HEK293 (cell line): ENCODE measurements around the gene ZEB2.

Experiments
- CTCF ChIA-PET: fragments of 350-600 bp; formaldehyde crosslinking; extraction: SDS; loops from one replicate; lab custom pipeline; 2021; ENCODE audit warnings: antibody characterized with exemption; lab: Yijun Ruan, JAX
- POLR2A ChIA-PET: fragments of 300-600 bp; formaldehyde crosslinking; extraction: SDS; loops from one replicate; lab custom pipeline; 2020; ENCODE audit warnings: antibody characterized with exemption, inconsistent platforms; lab: Yijun Ruan, JAX
- H3K27ac ChIP-seq: fragments of 200-500 bp; sonication (Bioruptor generic); 2 replicates; pipeline ENCODE4 v1.5.1; 2014; ENCODE audit warnings: low read depth, low read length, control low read depth, inconsistent platforms; ENCODE audit errors: extremely low read depth
- H3K36me3 ChIP-seq, 2 experiments: fragments of 200-500 bp in 1 of 2; sonication (Bioruptor generic) in 1 of 2; 1 replicate in 1 of 2; 2 replicates in 1 of 2; pipeline ENCODE4 v1.5.1; 2014 to 2017; ENCODE audit warnings: inconsistent platforms in 2 of 2, low read length in 2 of 2; ENCODE audit not compliant: control insufficient read depth in 2 of 2, insufficient read depth in 1 of 2
- H3K4me1 ChIP-seq: fragments of 200-500 bp; sonication (Bioruptor generic); 2 replicates; pipeline ENCODE4 v1.5.1; 2014; ENCODE audit warnings: mild to moderate bottlenecking, low read length, inconsistent platforms; ENCODE audit not compliant: control insufficient read depth, insufficient read depth
- H3K4me3 ChIP-seq: 2 replicates; pipeline ENCODE4 v1.5.1; 2011; ENCODE audit warnings: low read depth, mild to moderate bottlenecking, control low read depth, low read length, moderate library complexity
- H3K9me3 ChIP-seq: fragments of 200-500 bp; sonication (Bioruptor generic); 2 replicates; pipeline ENCODE4 v1.5.1; 2014; ENCODE audit warnings: low read depth, low read length, inconsistent platforms; ENCODE audit not compliant: control insufficient read depth, insufficient read depth
- HOXC10 ChIP-seq: sonication (generic); formaldehyde crosslinking; IDR thresholded peaks from 2 replicates; pipeline ENCODE4 v1.8.1; 2023; ENCODE audit warnings: mild to moderate bottlenecking, missing genetic modification reagents
- HOXD13 ChIP-seq: sonication (generic); formaldehyde crosslinking; IDR thresholded peaks from 2 replicates; pipeline ENCODE4 v1.8.0; 2022; ENCODE audit warnings: missing genetic modification reagents, borderline replicate concordance
- SETDB1 ChIP-seq: IDR thresholded peaks from one replicate; pipeline ENCODE4 v1.6.1; 2017; ENCODE audit warnings: mild to moderate bottlenecking, low read length, moderate library complexity, mixed read lengths; ENCODE audit not compliant: insufficient read length
- SP3 ChIP-seq: fragments of 450-650 bp; formaldehyde crosslinking; IDR thresholded peaks from 2 replicates; pipeline ENCODE4 v1.5.1; 2016; ENCODE audit warnings: missing biosample characterization, missing genetic modification characterization
- ZBTB1 ChIP-seq: fragments of 450-650 bp; formaldehyde crosslinking; IDR thresholded peaks from 2 replicates; pipeline ENCODE4 v1.5.1; 2016; ENCODE audit warnings: missing biosample characterization, missing genetic modification characterization
- ZBTB48 ChIP-seq: fragments of 450-650 bp; formaldehyde crosslinking; IDR thresholded peaks from 2 replicates; pipeline ENCODE4 v1.5.1; 2016; ENCODE audit warnings: missing biosample characterization, missing genetic modification characterization
- ZBTB7A ChIP-seq: fragments of 450-650 bp; formaldehyde crosslinking; IDR thresholded peaks from 2 replicates; pipeline ENCODE4 v1.5.1; 2016; ENCODE audit warnings: low read depth, missing biosample characterization, missing genetic modification characterization
- ZFP69B ChIP-seq: fragments of 450-650 bp; formaldehyde crosslinking; IDR thresholded peaks from 2 replicates; pipeline ENCODE4 v1.5.1; 2016; ENCODE audit warnings: missing biosample characterization, missing genetic modification characterization
- ZNF157 ChIP-seq: fragments of 450-650 bp; formaldehyde crosslinking; IDR thresholded peaks from 2 replicates; pipeline ENCODE4 v1.5.1; 2016; ENCODE audit warnings: missing biosample characterization, missing genetic modification characterization
- ZNF202 ChIP-seq: fragments of 450-650 bp; formaldehyde crosslinking; IDR thresholded peaks from 2 replicates; pipeline ENCODE4 v1.5.1; 2016; ENCODE audit warnings: missing biosample characterization, missing genetic modification characterization, borderline replicate concordance
- ZNF214 ChIP-seq: fragments of 450-650 bp; formaldehyde crosslinking; IDR thresholded peaks from 2 replicates; pipeline ENCODE4 v1.5.1; 2017; ENCODE audit warnings: missing biosample characterization, mild to moderate bottlenecking, missing genetic modification characterization, borderline replicate concordance
- ZNF23 ChIP-seq: fragments of 450-650 bp; formaldehyde crosslinking; IDR thresholded peaks from 2 replicates; pipeline ENCODE4 v1.5.1; 2016; ENCODE audit warnings: missing biosample characterization, missing genetic modification characterization, borderline replicate concordance
- ZNF266 ChIP-seq: fragments of 450-650 bp; formaldehyde crosslinking; IDR thresholded peaks from 2 replicates; pipeline ENCODE4 v1.5.1; 2016; ENCODE audit warnings: missing biosample characterization, missing genetic modification characterization, low read depth
- ZNF391 ChIP-seq: fragments of 450-650 bp; formaldehyde crosslinking; IDR thresholded peaks from 2 replicates; pipeline ENCODE4 v1.5.1; 2016; ENCODE audit warnings: low read depth, missing biosample characterization, missing genetic modification characterization, borderline replicate concordance
- ZNF530 ChIP-seq: fragments of 450-650 bp; formaldehyde crosslinking; IDR thresholded peaks from 2 replicates; pipeline ENCODE4 v1.5.1; 2016; ENCODE audit warnings: low read depth, missing biosample characterization, missing genetic modification characterization
- ZNF623 ChIP-seq: fragments of 450-650 bp; formaldehyde crosslinking; IDR thresholded peaks from 2 replicates; pipeline ENCODE4 v1.5.1; 2016; ENCODE audit warnings: missing biosample characterization, missing genetic modification characterization
- ZNF777 ChIP-seq: fragments of 450-650 bp; formaldehyde crosslinking; IDR thresholded peaks from 2 replicates; pipeline ENCODE4 v1.5.1; 2017; ENCODE audit warnings: missing biosample characterization, missing genetic modification characterization, borderline replicate concordance
- ZXDB ChIP-seq: fragments of 450-650 bp; formaldehyde crosslinking; IDR thresholded peaks from 2 replicates; pipeline ENCODE4 v1.5.1; 2016; ENCODE audit warnings: missing biosample characterization, missing genetic modification characterization
- TF ChIP-seq, protein P1 (sequence below): fragments of 450-650 bp; formaldehyde crosslinking; IDR thresholded peaks from 2 replicates; pipeline ENCODE4 v1.5.1; 2016; ENCODE audit warnings: missing biosample characterization, missing genetic modification characterization
- TF ChIP-seq, protein P2 (sequence below): fragments of 450-650 bp; formaldehyde crosslinking; IDR thresholded peaks from 2 replicates; pipeline ENCODE4 v1.5.1; 2016; ENCODE audit warnings: missing biosample characterization, missing genetic modification characterization
- TF ChIP-seq, protein P3 (sequence below): fragments of 450-650 bp; formaldehyde crosslinking; IDR thresholded peaks from 2 replicates; pipeline ENCODE4 v1.5.1; 2016; ENCODE audit warnings: missing biosample characterization, missing genetic modification characterization
- TF ChIP-seq, protein P4 (sequence below): IDR thresholded peaks from 2 replicates; pipeline ENCODE4 v1.6.1; 2011; ENCODE audit warnings: mild to moderate bottlenecking, low read depth, low read length, borderline replicate concordance

Gene ZEB2

DNA sequence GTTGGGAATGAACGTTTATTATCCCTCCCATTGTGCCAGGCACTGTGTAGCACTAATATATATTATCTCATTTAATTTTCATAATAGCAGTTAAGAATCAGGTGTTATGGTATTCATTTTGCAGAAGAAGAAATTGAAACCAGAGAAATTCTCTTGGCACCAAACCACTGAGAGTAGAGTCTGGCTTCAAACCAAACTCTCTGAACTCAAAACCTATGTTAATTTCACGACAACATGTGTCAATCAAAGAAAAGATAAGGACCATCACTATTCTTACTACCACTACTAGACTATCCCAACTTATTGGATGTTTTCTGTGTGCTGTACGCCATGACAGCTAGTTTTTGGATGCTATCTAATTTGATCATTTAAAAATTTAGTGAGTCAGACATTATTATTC, 24.1 kb upstream of the ZEB2 start (continued):
- TF ChIP-seq, protein P1, sequence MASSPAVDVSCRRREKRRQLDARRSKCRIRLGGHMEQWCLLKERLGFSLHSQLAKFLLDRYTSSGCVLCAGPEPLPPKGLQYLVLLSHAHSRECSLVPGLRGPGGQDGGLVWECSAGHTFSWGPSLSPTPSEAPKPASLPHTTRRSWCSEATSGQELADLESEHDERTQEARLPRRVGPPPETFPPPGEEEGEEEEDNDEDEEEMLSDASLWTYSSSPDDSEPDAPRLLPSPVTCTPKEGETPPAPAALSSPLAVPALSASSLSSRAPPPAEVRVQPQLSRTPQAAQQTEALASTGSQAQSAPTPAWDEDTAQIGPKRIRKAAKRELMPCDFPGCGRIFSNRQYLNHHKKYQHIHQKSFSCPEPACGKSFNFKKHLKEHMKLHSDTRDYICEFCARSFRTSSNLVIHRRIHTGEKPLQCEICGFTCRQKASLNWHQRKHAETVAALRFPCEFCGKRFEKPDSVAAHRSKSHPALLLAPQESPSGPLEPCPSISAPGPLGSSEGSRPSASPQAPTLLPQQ (tag by site-specific recombination): no peak
- no peak for TF ChIP-seq SP3 (tag by site-specific recombination)
- TF ChIP-seq, all 188 proteins: peak for 0

DNA sequence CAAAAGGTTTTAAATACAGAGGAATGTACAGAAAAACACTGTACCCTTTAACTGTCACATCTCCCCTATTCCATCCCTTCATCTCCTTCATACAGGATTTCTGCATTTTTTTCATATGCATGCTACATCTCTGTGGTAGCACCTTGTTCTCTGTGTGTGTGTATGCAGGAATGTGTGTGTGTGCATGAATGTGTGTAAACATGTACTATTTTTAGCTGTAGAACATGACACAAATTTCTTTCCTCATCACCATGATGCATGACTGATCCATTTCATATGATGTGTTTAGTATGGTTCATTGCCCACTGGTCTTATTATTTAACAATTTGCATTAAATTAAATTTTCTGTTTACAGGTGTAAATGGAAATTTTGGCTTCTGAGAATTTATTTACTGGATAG, 21.5 kb upstream of the ZEB2 start:
- ChIA-PET POLR2A (no interaction called here), CTCF (interaction anchor here (0.6 kb wide), 2 partner anchors 9 to 1336 kb away, joined by 4 read pairs; no protein-coding TSS in a partner anchor)
- no peak for TF ChIP-seq ZNF391 (tag by site-specific recombination)
- TF ChIP-seq, protein P2, sequence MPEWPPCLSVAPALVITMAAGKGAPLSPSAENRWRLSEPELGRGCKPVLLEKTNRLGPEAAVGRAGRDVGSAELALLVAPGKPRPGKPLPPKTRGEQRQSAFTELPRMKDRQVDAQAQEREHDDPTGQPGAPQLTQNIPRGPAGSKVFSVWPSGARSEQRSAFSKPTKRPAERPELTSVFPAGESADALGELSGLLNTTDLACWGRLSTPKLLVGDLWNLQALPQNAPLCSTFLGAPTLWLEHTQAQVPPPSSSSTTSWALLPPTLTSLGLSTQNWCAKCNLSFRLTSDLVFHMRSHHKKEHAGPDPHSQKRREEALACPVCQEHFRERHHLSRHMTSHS (tag by site-specific recombination): no peak
- no peak for TF ChIP-seq SP3 (tag by site-specific recombination)
- TF ChIP-seq HOXD13 (CRISPR knock-in tag): no peak
- TF ChIP-seq ZFP69B: no peak
- no peak for TF ChIP-seq ZNF23 (tag by site-specific recombination)
- TF ChIP-seq ZNF623 (tag by site-specific recombination): no peak
- no peak for TF ChIP-seq ZBTB1
- no peak for TF ChIP-seq ZNF530 (tag by site-specific recombination)
- TF ChIP-seq, all 188 proteins: peak for 0

DNA sequence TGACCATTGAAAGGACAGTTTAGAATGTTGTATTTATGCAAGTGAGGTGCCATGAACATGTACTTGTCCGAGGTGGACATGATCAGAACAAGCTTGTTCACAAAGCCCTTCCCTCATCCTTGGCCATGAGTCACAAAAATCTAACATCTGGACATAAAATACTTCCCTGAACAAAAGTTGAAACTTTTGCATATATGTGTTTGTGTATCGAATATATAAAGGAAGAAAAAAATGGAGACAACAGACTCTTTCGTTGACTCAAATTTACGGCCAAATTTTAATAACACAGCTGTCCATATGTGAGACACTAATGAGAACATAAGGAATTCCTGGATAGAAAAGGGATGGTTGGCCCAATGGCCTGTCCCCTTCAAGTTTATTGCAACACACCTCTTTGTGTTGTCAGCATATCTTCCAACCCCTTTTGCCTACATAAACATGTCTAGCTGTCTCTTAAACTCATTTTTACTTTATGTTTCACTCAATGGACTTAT, 19.4 kb upstream of the ZEB2 start:
- CTCF ChIA-PET: no interaction called here
- TF ChIP-seq ZNF266 (tag by site-specific recombination) (no peak), ZNF214 (tag by site-specific recombination) (no peak), ZBTB48 (tag by site-specific recombination) (no peak)
- TF ChIP-seq, protein P3, sequence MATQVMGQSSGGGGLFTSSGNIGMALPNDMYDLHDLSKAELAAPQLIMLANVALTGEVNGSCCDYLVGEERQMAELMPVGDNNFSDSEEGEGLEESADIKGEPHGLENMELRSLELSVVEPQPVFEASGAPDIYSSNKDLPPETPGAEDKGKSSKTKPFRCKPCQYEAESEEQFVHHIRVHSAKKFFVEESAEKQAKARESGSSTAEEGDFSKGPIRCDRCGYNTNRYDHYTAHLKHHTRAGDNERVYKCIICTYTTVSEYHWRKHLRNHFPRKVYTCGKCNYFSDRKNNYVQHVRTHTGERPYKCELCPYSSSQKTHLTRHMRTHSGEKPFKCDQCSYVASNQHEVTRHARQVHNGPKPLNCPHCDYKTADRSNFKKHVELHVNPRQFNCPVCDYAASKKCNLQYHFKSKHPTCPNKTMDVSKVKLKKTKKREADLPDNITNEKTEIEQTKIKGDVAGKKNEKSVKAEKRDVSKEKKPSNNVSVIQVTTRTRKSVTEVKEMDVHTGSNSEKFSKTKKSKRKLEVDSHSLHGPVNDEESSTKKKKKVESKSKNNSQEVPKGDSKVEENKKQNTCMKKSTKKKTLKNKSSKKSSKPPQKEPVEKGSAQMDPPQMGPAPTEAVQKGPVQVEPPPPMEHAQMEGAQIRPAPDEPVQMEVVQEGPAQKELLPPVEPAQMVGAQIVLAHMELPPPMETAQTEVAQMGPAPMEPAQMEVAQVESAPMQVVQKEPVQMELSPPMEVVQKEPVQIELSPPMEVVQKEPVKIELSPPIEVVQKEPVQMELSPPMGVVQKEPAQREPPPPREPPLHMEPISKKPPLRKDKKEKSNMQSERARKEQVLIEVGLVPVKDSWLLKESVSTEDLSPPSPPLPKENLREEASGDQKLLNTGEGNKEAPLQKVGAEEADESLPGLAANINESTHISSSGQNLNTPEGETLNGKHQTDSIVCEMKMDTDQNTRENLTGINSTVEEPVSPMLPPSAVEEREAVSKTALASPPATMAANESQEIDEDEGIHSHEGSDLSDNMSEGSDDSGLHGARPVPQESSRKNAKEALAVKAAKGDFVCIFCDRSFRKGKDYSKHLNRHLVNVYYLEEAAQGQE: no peak
- TF ChIP-seq, all 188 proteins: peak for 0
- no peak overlapping the region for H3K27ac ChIP-seq
- H3K4me3 ChIP-seq: no peak overlapping the region
- POLR2A ChIA-PET: no interaction called here
- no peaks in the 10 kb centered on the region for H3K36me3 ChIP-seq
- no peaks in the 10 kb centered on the region for H3K9me3 ChIP-seq
- H3K4me1 ChIP-seq: no peaks in the 10 kb centered on the region

More for the DNA sequence above, 21.5 kb upstream of the ZEB2 start:
- Histone ChIP-seq H3K27ac (no peak overlapping the region), H3K36me3 (no peaks in the 10 kb centered on the region), H3K4me3 (no peak overlapping the region), H3K9me3 (no peaks in the 10 kb centered on the region), H3K4me1 (peaks cover 3% of the 10 kb centered on the region; the same call in 1 of the 2 replicates)

DNA sequence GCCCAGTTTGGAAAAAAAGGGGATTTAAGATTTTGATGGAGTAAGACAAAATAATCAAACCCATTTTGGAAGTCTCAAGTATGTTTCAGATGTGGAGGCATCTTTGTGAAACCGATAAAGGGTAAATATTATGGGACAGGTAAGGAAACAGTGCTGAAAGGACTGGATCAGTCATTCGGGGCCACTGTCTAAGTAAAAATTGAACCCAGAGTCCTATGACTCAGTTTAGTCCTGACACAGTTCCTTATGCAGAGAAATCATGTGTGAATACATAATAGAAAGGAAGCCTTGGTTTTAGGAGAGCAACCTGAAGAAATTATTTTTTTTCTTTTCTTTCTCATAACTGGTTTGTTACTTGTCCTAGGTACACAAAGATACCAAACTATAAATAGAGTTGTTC, 15.4 kb upstream of the ZEB2 start:
- ChIA-PET POLR2A (no interaction called here), CTCF (no interaction called here)
- Histone ChIP-seq H3K4me3 (no peak overlapping the region), H3K4me1 (no peaks in the 10 kb centered on the region), H3K9me3 (no peaks in the 10 kb centered on the region), H3K27ac (no peak overlapping the region), H3K36me3 (no peaks in the 10 kb centered on the region)
- TF ChIP-seq ZNF202 (tag by site-specific recombination) (no peak), ZBTB7A (no peak), ZNF777 (tag by site-specific recombination) (no peak), HOXC10 (no peak), SETDB1 (no peak), ZXDB (tag by site-specific recombination) (no peak), ZNF157 (tag by site-specific recombination) (no peak)
- TF ChIP-seq, protein P4, sequence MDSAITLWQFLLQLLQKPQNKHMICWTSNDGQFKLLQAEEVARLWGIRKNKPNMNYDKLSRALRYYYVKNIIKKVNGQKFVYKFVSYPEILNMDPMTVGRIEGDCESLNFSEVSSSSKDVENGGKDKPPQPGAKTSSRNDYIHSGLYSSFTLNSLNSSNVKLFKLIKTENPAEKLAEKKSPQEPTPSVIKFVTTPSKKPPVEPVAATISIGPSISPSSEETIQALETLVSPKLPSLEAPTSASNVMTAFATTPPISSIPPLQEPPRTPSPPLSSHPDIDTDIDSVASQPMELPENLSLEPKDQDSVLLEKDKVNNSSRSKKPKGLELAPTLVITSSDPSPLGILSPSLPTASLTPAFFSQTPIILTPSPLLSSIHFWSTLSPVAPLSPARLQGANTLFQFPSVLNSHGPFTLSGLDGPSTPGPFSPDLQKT: no peak
